HG03432 (cell line): ENCODE data around the gene PYHIN1.
A peak's percentile ranks its signal among the peaks of the same experiment; 100 is the strongest.

Experiments
- ATAC-seq: cut with Tn5 transposase; IDR thresholded peaks from one replicate; pipeline ENCODE4 v1.9.1; 2021; ENCODE audit warnings: mild to moderate bottlenecking, moderate library complexity; ENCODE audit not compliant: unreplicated experiment

Gene PYHIN1

GRCh38 chr1:158931055-158931737 lies at the start of gene PYHIN1:
PYHIN1 (plus strand) TSS chr1:158931552; CDS start chr1:158936911, 5,359 bp downstream.
- no peak for ATAC-seq

- ATAC-seq, result no peak
Measured at GRCh38 chr1:158893654-158894053, 37.7 kb upstream of the PYHIN1 start.

GRCh38 chr1:158898722-158899121 lies 32.6 kb upstream of the PYHIN1 start:
- no peak for ATAC-seq

GRCh38 chr1:158901623-158902022 lies 29.7 kb upstream of the PYHIN1 start:
- no peak for ATAC-seq

- no peak for ATAC-seq
Measured at GRCh38 chr1:158916085-158916484, 15.3 kb upstream of the PYHIN1 start.

- no peak for ATAC-seq
Measured at GRCh38 chr1:158924677-158925076, 6.7 kb upstream of the PYHIN1 start.

GRCh38 chr1:158930504-158930903 lies 848 bp upstream of the PYHIN1 start:
- ATAC-seq, result no peak

GRCh38 chr1:158932171-158932570 lies 819 bp downstream of the PYHIN1 start:
- ATAC-seq, result no peak

- ATAC-seq, result peak; percentile 60
Measured at GRCh38 chr1:158933621-158934020, 2.3 kb downstream of the PYHIN1 start.

GRCh38 chr1:158939180-158939579 lies 7.8 kb downstream of the PYHIN1 start:
- no peak for ATAC-seq

- ATAC-seq, result no peak
Measured at GRCh38 chr1:158941317-158941716, 10.0 kb downstream of the PYHIN1 start.

- ATAC-seq, result no peak
Measured at GRCh38 chr1:158942490-158942889, 11.1 kb downstream of the PYHIN1 start.

- ATAC-seq, result no peak
Measured at GRCh38 chr1:158943059-158943458, 11.7 kb downstream of the PYHIN1 start.

GRCh38 chr1:158945061-158945460 lies 13.7 kb downstream of the PYHIN1 start:
- ATAC-seq, result no peak

- no peak for ATAC-seq
Measured at GRCh38 chr1:158946785-158947184, 15.4 kb downstream of the PYHIN1 start.

GRCh38 chr1:158951956-158952355 lies 20.6 kb downstream of the PYHIN1 start:
- peak; percentile 97 for ATAC-seq

GRCh38 chr1:158952416-158952815 lies 21.1 kb downstream of the PYHIN1 start:
- peak; percentile 80 for ATAC-seq

GRCh38 chr1:158961178-158961577 lies 29.8 kb downstream of the PYHIN1 start:
- no peak for ATAC-seq

- no peak for ATAC-seq
Measured at GRCh38 chr1:158962983-158963382, 31.6 kb downstream of the PYHIN1 start.

- ATAC-seq, result no peak
Measured at GRCh38 chr1:158969166-158969565, 37.8 kb downstream of the PYHIN1 start.

- no peak for ATAC-seq
Measured at GRCh38 chr1:158969855-158970254, 38.5 kb downstream of the PYHIN1 start.

GRCh38 chr1:158972841-158973240 lies 41.5 kb downstream of the PYHIN1 start:
- no peak for ATAC-seq

GRCh38 chr1:158976219-158976618 lies 44.9 kb downstream of the PYHIN1 start:
- no peak for ATAC-seq
